Stimulated activated CD4-positive, alpha-beta T cell treated with anti-CD3 and anti-CD28 coated beads, Interleukin-4, amount 100 ng/mL, for 1 hour (primary cell): ENCODE measurements around the gene ASCC3.

Experiments
- DNase-seq: peaks from one replicate; pipeline ENCODE4 v3.0.0-alpha.2; 2020

The ASCC3 gene

DNA sequence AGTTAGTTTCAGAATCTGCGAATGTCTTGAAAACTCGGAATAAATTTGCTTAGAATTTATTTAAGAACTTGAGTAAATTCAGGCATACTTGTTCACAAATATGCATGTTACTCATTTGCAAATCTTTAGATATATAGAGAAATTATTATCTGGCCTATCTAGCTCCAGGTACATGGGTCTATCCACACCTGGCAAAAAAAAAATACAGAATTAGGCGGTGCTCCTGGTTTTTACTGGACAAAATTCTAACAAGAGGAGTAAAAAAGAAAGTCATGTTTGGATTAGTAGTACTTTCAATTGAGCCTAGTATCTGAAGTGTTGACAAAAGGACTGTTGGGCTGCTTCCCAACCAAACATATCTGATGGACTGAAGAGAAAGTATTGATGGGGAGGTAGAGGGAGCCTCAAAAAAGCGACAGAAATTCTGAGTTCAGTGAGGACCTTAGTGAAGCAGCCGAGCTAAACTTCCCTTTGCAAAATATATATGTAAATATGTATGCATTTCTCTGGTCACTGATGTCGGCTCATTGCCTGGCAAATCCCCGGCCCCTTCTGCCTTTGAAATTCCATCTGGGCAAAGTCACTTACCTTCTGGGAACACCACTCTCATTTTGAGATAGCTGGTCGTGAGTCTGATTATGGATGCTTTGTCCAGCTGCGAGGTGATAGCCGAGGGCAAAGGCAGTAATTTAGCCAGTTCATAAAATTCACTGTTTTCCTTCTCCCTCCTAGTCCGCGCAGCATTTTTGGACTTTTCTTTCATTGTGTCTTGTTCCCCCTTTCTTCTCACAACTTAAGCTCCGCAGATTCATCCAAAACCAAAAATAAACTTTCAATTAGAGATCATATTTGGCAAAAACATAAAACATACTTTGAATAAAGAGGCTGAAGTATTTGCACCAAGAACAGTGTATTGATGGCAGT lies 418.2 kb downstream of the ASCC3 start:
- no peak for DNase-seq

DNA sequence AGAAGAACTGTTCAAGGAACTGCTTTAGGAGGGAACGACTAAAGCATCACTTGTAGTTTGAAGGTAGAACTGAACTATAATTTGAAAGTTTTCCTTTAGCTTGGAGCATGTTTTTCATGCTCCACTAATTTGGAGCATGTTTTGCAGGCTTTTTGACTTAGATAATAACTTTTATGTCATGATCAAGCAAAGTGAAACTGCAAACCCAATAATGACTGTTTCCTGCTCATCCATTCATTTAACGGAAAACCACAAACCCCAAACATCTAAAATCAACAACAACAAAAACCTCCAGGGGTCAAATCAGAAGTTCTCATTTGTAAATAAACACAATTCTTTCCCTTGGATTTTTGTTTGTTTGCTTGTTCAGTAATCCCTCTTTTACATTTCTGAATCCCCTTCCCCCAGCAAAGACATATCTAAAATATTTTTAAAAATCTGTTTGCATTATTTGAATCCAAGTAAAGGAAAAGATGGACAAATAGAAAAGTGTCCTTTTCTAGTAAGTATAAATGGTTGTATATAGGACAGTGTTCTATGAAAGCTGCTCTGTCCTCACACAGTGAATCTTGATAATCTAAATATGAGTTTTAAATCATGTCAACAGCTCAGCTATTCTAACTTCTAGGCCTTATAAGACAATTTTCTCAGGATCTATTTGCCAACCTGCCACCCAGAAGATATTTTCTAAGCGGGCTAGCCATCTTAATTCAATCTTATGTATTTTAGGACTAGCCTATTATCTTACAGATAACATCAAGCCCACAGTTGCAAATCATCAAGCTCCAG lies 419.0 kb downstream of the ASCC3 start:
- DNase-seq = no peak

DNA sequence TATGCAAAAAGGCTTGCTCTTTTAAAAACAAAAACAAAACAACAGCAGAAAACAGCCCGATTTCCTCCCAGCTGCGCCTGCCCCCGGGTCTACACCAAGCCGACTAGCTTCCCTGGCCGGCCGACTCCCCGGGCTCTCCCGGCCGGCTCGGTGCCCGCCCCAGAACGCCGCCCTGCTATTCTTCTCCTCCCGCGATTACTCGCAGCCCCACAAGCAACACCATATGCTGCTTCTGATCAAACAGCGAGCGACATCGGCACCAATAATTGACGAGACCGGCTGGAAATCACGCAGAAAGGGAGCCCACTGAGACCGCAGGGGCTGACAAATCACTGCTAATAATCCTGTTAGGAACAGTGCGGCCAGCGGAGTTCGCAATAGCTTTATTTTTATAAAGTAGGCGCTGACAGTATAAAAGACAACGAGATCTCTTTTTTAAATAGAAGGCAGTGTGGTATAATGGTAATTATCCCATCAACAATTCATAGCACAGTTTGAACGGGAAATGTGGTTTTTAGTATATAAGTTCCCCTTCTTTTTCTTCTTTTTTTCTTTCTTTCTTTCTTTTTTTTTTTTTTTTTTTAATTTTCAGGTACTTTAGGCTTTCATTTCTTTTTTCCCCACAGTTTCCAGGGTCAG lies 419.7 kb downstream of the ASCC3 start:
- DNase-seq = no peak

DNA sequence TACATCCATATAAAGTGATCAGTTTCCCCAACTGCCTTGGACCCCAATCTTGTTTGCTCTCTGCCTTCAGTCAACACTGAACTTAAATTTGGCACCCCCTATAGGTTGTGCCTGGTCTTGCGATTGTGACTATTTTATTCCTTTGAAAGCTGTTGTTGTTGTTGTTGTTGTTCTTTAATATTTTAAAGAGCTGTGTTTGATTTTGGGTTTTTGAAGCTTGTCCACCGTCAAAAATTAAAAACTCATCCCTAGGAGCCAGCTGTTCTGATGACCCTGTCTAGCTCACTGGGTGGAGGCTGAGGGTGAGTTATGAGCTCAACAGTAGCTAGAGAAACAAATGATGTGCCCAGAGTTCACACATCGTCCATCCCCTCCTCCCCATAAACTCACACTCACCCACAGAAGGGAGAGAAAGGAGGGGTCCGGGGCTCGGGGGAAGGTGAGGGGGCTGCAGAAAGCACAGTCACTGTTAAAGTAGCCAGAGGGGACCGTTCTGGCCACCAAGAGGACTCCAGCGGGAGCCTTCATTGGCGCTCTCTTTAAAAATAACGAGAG lies 420.4 kb downstream of the ASCC3 start:
- DNase-seq = no peak

DNA sequence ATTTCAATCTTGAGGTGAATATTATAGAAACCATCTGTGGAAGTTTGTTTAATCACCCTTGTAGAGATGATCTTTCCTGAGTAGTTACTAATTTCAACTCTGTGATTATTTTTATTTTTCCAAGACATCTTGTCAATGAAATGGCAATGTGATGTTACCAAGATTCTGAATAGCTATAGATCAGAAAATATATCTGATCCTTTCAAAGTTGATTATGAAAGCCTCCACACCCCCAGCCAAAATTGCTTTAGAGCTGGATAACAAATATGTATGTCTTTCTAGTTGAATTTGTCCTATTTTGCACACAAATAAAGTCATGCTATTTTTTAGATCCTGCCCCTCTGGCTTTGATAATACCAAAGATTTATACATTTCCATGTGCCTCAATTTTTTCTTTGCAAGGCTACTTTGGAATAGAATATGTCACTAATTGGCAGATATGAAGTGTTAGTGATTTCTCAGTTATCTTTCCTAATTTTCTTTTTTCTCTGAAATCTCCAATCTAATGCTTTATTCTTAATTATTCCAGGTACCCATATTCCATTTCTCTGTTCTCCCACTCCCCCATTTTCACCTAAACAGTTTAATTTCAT lies 421.4 kb downstream of the ASCC3 start:
- no peak for DNase-seq

DNA sequence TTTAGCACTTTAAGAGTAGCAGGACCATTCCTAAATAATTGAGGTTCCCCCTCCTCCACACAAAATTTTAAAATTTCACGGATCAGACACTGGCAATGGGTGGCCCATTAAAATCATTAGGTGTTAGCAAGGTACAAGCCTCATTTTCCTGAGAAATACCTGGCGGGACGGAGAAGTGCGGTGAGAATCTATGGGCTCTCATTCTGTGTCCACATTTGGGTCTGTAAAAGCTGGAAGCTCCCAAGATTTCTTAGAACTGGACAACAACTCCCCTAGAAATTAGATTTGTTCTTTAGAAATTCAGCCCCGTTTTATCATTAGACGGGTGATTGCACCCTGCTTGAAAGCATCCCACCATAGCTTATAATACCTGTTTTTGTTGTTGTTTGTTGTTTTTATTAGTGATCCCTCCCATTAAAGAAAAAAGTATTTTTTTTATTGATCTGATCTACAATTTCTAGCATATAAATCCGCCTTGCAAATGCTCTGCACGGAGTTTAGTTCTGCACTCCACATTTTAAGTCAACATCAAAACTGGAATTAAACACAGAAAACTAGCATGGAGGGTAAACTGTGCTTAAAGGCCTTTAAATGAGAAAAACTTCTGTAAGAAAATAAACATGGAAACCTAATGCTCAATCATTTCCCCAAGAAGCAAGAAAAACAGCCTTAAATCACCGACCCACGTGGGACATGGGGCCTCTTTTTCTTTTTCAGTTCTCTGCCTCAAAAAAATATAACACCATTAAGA lies 422.1 kb downstream of the ASCC3 start:
- DNase-seq = no peak
